CMK (cell line): ENCODE data around the gene FAM32A.
"Not testable (repeated sequence)": the region's sequence is repeated elsewhere in the genome, so short reads cannot be mapped to it uniquely, and the experiment has no call there.

Source experiments
- DNase-seq: peaks from one replicate; pipeline ENCODE4 v3.0.0-alpha.2; 2010; ENCODE audit warnings: low read depth

The FAM32A gene

DNA sequence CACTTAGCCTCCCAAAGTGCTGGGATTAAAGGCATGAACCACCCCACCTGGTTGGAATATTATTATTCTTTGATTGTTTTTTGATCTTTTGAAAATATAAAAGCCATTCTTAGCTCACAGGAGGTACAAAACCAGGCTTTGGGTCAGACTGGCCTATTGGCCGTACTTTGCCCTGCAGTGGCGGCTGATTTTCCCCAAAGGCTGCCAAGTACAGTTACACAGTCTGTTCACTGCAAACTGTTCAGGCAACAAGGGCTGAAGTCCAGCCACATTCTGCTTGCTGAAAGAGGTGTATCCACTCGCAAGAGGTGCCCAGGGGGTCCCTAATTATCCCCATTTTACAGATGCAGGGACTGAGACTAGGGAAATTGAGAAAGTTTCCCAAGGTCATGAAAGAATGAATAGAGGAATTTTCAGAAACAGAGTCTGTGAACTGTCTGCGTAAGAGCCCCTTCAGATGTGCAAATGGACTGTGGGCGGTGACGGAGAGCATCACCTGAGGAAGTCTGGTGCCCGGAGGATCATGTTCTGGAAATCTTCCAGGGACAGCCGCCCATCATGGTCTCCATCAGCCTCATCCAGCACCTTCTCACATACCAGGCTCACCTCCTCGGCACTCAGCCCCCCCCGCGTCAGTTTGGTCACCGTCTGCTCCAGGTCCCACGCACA is 20.9 kb upstream of the FAM32A start:
- no peak for DNase-seq

DNA sequence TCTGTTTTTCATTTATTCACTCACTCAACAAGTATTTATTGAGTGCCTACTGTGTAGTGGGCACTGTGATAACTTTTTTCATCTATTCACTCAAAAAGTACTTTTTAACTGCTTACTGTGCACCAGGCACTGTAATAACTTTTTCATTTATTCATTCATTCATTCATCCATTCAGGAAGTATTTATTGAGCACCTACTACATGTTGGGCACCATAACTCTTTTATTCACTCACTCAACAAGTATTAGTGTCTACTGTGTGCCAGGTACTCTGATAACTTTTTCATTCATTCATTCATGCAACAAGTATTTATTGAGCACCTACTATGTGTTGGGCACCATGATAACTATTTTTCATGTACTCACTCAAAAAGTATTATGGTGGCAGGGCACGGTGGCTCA is 18.8 kb upstream of the FAM32A start:
- DNase-seq, result no peak

DNA sequence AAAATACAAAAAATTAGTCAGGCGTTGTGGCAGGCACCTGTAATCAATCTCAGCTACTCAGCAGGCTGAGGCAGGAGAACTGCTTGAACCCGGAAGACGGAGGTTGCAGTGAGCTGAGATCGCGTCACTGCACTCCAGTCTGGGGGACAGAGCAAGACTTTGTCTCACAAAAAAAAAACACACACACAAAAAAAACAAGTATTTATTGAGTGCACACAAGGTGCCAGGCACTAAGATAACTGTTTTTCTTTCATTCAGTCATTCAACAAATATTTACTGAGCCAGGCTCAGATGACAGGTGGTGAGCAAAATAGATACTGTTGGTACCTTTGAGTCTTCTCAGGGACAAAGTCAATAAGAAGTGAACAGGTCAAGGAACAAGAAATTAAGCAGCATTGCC is 18.2 kb upstream of the FAM32A start:
- DNase-seq, result no peak

DNA sequence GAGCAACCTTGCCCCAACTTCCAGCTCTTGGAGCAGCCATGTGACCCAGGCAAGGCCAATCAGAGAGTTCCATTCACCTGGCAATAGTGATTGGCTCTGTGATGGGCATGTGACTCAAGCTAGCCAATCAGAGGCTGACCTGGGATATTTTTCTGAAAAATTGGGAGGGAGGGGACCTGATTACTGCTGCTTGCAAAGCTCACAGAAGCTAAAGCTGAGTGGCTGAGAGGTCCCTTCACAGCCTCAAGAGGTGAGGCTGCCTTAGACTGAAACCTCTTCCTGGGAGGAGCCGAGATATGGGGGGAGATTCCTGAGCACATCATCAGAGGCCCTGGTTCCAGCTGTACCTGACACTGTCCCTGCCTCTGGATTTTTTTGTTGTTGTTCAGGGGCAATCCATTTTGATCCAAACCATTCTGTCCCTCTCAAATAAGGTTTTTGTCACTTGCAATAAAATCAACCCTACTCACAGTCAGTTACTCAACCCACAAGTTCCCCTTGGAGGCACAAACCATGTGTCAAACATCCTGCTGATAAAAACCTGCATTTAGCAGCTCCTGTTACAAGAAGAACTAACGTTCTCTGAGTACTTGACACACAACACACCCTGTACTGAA is 16.6 kb upstream of the FAM32A start:
- DNase-seq, result peak; percentile 91

DNA sequence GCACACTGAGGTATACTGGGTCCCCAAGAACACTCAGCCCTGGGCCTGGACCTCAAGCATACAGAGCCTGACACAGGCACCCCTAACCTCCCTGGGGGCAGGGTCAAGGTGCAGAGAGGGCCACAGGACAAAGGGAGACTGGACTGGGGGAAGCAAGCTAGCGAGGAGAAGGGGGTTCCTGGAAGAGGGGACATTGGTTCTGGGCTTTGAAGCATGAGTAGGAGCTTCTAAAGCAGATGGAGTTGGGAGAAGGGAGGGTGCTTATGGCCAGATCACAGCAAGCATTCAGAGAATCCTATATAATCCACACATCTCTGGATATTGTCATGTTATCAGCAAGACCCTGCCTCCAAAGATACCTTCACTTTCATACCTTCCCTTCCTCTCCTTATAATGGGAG is 15.1 kb upstream of the FAM32A start:
- DNase-seq, result no peak

DNA sequence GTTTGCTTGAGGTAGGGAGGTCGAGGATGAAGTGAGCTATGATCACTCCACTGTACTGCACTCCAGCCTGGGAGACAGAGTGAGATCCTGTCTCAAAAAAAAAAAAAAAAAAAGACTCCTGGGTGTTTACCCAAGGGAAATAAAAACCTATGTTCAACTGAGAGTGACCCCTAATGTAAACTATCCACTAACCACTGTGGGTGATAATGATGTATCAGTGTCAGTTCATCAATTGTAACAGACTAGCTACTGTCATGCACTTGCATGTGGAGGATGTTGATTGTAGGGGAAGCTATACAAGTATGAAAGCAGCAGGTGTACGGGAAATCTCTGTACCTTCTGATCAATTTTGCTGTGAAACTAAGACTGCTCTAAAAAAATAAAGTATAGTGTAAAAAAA is 9.3 kb upstream of the FAM32A start:
- DNase-seq, result no peak

DNA sequence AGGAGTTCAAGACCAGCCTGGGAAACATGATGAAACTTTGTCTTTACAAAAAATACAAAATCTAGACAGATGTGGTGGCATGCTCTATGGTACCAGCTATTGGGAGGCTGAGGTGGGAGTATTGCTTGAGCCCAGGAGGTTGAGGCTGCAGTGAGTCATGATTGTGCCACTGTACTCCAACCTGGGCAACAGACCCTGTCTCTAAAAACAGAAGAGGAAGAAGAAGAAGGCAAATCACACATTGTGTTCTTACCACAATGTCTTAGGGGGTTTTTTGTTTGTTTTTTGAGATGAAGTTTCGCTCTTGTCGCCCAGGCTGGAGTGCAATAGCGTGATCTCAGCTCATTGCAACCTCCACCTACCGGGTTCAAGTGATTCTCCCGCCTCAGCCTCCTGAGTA is 6.3 kb upstream of the FAM32A start:
- DNase-seq, result not testable (repeated sequence)

DNA sequence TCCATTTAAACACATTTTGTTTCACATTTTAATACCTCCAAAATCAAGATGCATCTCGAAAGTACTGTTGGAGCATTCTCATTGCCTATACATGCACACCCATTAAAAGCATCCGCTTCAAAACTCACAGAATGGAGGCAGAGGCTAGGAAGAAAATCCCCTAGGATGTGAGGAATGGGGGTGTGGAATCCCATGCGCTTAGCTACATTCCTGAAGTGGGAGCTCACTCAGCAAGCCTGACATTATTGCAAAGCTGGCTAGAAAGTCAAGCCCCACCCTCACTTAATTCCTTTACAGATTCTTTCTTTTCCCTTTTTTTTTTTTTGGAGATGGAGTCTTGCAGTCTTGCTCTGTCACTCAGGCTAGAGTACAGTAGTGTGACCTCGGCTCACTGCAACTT is 4.6 kb upstream of the FAM32A start:
- no peak for DNase-seq

DNA sequence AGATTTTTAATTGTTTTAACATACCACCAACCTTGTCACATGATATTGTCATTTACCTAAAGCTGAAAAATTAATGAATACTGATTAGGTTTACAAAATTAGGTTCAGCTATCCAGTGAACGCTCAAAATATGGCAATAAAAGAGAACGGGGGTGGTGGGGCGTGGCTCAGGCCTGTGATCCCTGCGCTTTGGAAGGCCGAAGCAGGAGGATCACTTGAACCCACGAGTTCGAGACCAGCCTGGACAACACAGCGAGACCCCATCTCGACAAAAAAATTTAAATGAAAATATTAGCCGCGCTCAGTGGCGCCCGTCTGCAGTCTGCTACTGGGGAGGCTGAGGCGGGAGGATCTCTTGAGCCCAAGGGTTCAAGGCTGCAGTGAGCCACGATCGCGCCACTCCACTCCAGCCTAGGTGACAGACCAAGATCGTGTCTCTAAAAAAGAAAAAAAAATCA is 516 bp upstream of the FAM32A start:
- DNase-seq, result no peak

DNA sequence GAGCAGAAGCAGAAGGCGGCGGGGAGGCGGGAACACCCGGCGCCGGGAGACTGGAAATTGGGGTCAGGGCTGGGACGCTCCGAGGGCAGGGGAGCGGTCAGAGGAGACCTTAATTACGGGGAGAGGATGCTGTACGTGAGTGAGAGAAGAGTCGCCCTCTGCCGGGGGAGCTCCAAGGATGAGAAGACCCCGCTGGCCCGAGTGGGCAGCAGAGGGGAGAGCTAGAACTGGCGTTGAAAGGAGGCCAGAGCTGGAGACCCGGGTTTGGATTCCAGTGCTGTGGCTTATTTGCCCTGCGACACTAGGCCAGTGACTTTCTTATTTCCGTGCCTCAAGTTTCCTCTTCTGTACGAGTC is 536 bp downstream of the FAM32A start:
- peak; percentile 42 for DNase-seq

DNA sequence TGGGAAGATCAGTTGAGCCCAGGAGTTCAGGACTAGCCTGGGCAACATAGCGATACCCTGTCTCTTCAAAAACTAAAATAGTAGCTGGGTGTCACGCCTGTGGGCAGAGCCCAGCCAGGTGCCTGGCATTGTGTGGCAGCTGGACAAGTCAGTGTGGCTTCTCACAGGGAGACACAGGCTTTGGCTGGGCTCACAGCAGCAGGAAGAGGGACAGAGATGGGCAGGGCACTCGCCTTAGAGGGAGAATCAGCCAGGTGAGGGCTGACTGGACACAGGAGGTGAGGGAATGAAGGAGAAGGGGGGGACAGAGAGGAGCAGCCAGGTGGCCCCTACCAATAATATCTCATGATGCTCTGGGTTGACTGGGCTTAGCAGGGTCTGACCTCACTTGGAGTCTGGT is 3.3 kb downstream of the FAM32A start:
- no peak for DNase-seq

DNA sequence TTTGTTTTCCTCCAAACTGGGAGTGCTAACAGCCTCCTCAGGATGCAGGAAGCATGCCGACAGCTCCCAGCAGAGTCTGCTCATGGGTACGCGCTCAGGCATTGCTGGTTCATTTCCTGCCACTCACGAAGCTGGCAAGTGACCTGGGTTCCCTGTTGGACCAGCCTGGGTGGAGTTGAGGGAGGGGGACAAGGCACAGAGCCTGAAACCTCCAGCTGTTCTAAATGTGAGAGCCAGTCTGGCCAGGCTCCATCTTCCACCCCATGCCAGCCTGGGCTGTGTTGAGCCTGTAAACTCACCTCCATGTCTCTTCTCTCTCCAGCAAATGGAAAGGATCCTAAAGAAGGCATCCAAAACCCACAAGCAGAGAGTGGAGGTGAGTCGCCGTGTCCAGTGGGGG is 5.0 kb downstream of the FAM32A start:
- no peak for DNase-seq

DNA sequence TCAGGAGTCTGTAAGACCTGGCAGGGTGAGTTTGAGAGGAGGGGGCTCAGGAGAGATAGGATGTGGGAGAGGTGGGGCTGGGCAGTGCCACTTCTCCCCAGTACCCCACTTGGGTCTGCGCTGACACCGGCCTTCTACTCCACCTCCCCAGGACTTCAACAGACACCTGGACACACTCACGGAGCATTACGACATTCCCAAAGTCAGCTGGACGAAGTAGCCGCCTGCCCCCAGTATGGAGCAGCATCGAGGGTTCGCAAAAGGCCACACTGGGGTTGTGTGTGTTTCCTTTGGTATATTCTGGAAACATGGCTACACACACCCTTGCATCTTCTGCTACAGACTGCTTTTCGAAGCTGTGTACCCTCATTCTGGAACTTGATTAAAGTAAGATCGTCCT is 5.5 kb downstream of the FAM32A start:
- DNase-seq, result no peak

DNA sequence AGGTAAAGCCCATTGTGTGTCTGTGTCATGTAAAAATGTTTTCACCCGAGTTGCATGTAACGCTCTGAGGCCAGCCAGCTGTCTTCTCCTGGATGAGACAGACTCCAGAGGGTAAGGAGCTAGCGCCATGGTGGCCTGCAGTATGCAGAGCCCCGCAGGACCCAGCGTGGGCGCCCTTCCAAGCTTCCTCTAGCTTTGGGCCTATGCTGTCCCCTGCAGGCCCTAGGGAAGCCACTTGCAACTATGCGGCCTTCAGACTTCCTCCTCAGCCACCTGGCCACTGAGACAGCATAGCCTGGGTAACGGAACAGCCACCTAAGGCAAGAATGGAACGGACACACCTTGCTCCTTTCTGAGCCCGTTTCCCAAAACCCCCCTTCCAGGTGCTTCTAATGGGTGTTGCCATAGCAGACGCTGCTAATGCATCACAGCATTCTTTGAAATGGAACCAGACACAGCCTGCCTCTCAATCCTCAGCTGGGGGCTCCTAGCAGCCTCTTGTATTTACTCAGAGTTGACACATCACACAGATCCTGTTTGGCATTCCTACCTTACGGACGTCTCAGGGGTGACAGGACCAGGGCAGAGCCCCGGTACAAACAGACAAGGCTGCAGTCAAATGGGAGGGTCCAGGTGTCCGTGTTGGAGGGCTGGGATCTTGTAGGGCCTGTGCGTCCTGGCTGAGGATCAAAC is 6.2 kb downstream of the FAM32A start:
- DNase-seq, result no peak

DNA sequence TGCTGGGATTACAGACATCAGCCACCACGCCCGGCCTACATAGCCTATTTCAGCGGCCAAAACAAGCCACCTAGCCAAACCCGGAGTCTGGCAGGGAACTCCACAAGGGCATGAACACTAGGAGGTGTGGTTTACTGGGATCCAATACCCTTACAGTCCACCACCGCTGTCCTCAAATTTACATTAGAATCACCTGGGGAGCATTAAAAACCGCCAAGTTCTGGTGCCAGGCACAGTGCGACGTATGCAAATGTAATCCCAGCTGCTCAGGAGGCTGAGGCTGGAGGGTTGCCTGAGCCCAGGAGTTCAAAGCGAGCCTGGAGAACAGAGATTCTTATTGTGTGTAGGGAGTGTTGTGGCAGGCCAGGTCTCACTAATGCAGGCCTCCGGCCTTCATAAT is 8.3 kb downstream of the FAM32A start:
- no peak for DNase-seq

DNA sequence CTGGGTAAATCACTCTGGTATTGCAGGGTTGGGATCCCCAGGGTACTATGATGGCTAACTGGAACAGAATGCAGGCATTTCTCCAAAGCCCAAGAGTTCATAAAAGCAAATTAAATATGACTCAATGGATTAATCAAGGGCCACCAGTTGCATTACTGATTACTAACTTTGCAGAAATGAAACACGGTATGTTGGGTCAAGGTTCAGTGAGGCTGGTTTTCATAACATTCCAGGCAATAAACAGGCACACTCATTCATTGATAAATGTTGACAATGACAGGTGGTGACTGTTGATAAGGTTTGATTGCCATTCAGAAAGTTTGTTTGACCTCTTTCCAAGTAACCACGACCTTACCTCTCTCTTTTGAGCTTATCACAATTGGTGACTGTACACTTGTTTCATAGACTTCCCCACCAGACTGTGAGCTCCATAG is 12.0 kb downstream of the FAM32A start:
- DNase-seq, result no peak

DNA sequence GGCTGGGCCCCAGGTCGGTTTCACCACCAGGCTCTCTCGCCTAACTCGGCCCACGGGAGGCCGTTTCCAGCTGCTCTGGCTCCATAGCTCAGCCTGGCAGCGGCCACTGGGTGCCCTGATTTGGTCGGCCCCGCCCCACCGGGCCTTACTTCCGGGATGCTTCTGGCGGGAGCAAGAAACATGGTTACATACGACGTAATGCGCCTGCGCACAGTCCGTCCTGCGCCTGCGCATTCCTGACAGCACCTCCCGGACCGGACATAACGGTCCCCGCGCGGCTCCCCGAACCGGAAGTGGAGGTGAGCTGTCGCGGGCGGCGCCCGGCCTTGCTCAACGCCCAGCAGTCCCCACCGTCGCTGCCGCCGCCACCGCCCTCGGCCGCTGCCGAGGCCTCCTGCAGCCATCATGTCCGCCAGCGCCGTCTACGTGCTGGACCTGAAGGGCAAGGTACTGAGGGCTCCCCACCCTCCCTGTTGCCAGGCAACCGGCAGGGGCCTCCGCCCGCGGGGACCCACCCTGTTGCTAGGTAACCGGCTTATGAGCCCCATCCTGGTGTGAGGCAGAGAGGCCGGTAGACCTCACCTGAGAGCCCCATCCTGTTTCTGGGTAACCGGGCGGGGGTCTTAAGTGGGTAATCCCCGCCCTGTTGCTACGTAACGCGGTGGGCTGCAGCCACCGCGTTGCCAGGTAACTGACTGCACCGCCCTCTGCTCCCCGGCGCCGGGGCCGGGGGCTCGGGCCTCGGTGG is 12.6 kb downstream of the FAM32A start, which contains the start of gene AP1M1:
TSS of gene AP1M1 (plus strand) at position 290 of the 748 bp plus-strand sequence. CDS start at position 406, 116 bp downstream.
- peak; percentile 96 for DNase-seq

DNA sequence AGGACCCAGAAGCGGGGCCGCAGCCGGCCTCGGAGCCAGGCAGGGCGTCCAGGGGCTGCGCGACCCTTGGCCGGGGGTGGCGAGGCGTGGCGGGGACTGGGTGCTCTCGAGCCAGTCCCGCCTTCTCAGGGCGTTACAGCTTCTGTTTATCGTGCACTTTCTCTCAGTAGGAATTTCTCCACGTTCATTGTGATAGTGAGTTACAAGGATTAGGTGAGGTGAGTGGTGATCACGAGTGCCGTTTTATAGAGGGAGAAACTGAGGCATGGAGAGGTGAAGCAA is 13.1 kb downstream of the FAM32A start:
- no peak for DNase-seq

DNA sequence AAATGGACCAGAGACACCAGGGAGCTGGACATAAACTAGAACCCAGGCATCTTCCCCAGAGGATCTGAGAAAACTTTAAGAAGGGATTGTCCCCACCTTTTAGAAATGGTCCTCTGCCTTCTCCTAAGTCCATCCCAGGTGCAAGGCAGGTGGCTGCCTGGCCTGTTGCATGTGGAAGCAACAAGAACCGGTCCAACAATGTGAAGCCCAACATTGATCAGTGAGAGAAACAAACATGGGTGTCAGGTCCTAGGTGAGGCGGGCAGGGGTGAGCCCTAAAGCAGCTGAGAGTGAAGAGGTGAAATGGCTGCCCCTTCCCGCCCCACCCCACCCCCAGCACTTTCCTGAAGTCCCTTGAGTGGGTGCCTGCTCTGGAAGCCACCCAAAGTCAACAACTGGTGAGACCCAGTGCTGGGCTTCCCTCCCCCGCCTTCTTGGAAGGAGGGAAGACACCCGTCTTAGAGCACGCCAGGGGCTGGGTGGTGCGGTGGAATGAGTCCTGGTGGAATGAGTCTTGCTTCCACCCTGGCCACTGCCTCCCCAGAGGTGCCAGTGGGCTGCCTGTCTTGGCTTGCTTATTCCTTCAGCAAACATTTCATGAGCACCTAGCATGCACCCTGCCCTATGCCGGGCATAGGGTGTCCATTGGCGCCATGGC is 14.2 kb downstream of the FAM32A start:
- no peak for DNase-seq

DNA sequence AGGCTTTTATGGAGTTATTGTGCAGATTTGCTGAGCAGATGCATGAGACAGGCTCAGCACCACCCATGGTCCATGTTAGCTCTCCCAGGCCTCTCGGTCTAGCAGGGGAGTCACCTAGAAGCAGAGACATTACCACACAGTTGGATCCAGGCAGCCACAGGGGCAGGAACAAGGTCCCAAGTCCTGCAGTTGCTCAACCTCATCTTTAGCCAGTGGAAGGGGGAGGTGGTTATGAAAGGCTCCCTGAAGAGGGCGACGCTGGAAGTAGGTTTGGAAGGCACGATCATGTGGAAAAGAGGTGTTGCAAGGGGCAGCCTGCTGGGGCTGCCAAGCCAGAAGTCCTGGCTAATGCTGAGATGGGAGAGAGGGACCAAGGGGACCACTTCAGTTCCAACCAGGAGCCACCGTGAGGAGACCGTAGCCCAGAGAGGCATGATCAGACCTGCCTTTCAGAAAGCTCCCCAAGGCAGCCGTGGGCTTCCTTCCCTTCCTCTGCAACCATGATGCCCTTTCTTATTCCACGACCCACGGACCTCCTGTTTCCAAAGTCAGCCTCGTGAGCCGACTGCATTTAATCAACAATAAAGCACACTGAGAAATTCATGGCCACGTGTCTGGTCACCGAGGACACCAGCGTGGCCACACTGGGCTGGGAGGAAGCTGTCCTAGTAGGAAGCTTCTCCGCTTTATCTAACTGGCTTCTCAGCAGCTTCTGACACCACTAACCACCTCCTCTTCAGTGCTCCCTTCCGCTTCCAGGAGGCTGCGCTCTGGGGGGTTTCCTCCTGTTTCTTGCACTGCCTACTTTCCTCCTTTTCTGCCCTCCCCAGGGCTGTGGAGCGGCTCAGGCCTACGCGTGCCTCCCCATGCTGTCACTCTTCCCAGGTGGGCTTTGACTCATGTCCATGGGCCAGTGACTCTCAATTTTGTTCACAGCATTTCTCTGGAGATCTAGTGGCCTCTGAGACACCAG is 15.1 kb downstream of the FAM32A start:
- no peak for DNase-seq

DNA sequence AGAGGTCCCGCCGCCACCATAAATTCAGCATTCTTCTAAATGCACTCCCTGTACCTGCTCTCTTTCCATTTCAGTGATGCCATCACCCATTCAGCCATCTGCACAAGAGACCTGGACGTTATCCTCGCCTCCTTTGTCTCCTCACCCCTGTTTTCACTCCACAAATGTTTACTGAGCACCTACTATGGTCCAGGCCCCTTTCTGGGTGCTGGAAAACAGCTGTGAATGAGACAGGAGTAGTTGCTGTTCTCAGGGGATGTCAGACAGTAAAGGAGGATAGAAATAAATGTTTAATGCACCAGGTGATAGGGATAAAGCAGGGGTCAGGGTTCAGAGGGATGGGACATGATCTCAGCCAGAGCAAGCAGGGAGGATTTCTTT is 15.8 kb downstream of the FAM32A start:
- no peak for DNase-seq
